Gastroesophageal sphincter (tissue), 3 donors: ENCODE measurements around the gene SYNM.

Experiments used
- CTCF ChIP-seq, 4 experiments: fragments of 200-600 bp in 2 of 4; fragments of 450-650 bp in 2 of 4; sonication (generic) in 1 of 4; IDR thresholded peaks; one replicate each; pipeline ENCODE4 v1.5.1; 2017 to 2019; ENCODE audit warnings: antibody characterized with exemption in 4 of 4, mild to moderate bottlenecking in 2 of 4, moderate library complexity in 2 of 4
- EP300 ChIP-seq: sonication (generic); formaldehyde crosslinking; IDR thresholded peaks from one replicate; pipeline ENCODE4 v1.6.1; 2017; ENCODE audit warnings: antibody characterized with exemption, mild to moderate bottlenecking
- POLR2A ChIP-seq, 2 donors: fragments of 450-650 bp; IDR thresholded peaks; one replicate each; pipeline ENCODE4 v1.6.1; 2017; ENCODE audit warnings: antibody characterized with exemption in 2 of 2, mild to moderate bottlenecking in 2 of 2, moderate library complexity in 1 of 2
- POLR2AphosphoS5 ChIP-seq: sonication (generic); formaldehyde crosslinking; IDR thresholded peaks from one replicate; pipeline ENCODE4 v1.6.1; 2017; ENCODE audit warnings: antibody characterized with exemption

- TF ChIP-seq EP300, result no peak
- TF ChIP-seq CTCF (IDR thresholded peaks at IDR 0.05), result no peak
- TF ChIP-seq POLR2A (IDR thresholded peaks at IDR 0.05), result no peak
- no peak for TF ChIP-seq POLR2AphosphoS5
These were observed 60.3 kb downstream of the SYNM start for GRCh38 chr15:99165020-99165790.
